Keratinocyte (primary cell): ENCODE results near the gene FAM204A.

Experiments
- EZH2 ChIP-seq: IDR thresholded peaks from one replicate; pipeline ENCODE4 v1.6.1; 2012; ENCODE audit warnings: inconsistent platforms, mild to moderate bottlenecking, low read length, moderate library complexity
- TF ChIP-seq, protein P1 (sequence below), 3 experiments: IDR thresholded peaks in 1 of 3; conservative IDR thresholded peaks in 1 of 3; optimal IDR thresholded peaks in 1 of 3; 2 replicates in 2 of 3; 3 replicates in 1 of 3; pipeline versions ENCODE3 to v1.5.1; 2011; ENCODE audit warnings: low read length in 3 of 3, mild to moderate bottlenecking in 3 of 3, moderate library complexity in 2 of 3, control low read depth in 1 of 3, inconsistent platforms in 1 of 3; ENCODE audit not compliant: insufficient read depth in 2 of 3; ENCODE audit errors: extremely low read depth in 1 of 3

DNA sequence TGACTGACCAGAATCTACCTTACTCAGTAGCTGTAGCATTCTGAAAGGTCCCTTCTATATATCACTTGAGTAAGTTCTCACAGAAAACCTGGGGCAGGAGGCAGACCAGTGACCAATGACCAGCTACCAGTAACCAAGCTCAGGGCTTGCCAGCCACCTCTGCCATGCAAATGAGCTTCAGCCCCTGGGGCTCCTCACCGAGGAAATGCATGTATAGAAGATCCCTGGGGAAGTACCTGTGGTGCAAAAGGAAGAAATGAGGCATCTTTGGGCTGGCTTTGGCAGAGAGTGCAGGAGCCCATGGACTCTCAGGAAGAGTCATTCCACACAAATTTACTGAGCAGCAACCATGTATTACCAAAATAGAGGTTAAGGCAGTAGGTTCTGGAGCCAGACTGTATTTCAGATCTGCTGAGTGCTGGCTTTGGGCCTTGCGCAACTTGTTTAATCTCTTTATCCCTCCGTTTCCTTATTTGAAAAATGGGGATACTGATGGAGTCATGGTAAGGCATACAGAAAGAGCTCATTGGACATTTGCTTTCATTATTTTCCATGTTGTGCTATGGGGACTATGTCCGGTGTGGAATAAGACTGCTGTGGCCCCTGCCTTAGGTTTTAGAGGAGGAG is 41.1 kb upstream of the FAM204A start:
- TF ChIP-seq, protein P1, sequence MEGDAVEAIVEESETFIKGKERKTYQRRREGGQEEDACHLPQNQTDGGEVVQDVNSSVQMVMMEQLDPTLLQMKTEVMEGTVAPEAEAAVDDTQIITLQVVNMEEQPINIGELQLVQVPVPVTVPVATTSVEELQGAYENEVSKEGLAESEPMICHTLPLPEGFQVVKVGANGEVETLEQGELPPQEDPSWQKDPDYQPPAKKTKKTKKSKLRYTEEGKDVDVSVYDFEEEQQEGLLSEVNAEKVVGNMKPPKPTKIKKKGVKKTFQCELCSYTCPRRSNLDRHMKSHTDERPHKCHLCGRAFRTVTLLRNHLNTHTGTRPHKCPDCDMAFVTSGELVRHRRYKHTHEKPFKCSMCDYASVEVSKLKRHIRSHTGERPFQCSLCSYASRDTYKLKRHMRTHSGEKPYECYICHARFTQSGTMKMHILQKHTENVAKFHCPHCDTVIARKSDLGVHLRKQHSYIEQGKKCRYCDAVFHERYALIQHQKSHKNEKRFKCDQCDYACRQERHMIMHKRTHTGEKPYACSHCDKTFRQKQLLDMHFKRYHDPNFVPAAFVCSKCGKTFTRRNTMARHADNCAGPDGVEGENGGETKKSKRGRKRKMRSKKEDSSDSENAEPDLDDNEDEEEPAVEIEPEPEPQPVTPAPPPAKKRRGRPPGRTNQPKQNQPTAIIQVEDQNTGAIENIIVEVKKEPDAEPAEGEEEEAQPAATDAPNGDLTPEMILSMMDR (optimal IDR thresholded peaks at IDR 0.05 in 1 of 3, IDR thresholded peaks at IDR 0.05 in 1 of 3, conservative IDR thresholded peaks at IDR 0.05 in 1 of 3; ENCODE audit: extremely low read depth in 1 of 3, insufficient read depth in 2 of 3, low read length in 3 of 3) = no peak
- TF ChIP-seq EZH2 = no peak
